GM12878 (cell line): ENCODE data around the gene VGLL4. TPM values are rescaled to one million over a fixed set of nuclear protein-coding genes. Genes with fewer than 3 reads are reported as not detected.

Experiments
- ATAC-seq: fragments of 200-7000 bp; cut with Tn5 transposase; 3 replicates; pipeline ENCODE4 v1.9.1; 2020; ENCODE audit warnings: mild to moderate bottlenecking, moderate library complexity
- BruUV-seq: library from RNA; stranded (reverse); fragments of 400-500 nt; replicated peaks from 2 replicates; lab custom pipeline; 2021; lab: Mats Ljungman, UMichigan
- CTCF ChIA-PET: fragments of 300-600 bp; sonication (Branson Sonifier 250); formaldehyde crosslinking; extraction: SDS; loops from one replicate; lab custom pipeline; 2021; ENCODE audit warnings: inconsistent platforms; lab: Yijun Ruan, JAX
- POLR2A ChIA-PET: fragments of 350-600 bp; formaldehyde crosslinking; extraction: SDS; loops from one replicate; lab custom pipeline; 2021; ENCODE audit warnings: inconsistent platforms; lab: Charles Lee
- RAD21 ChIA-PET: fragments of 300-600 bp; sonication (Branson Sonifier 250); formaldehyde crosslinking; loops from one replicate; lab custom pipeline; 2023; ENCODE audit warnings: antibody characterized with exemption; ENCODE audit not compliant: unreplicated experiment; lab: Charles Lee
- SMC1A ChIA-PET: fragments of 300-600 bp; sonication (Branson Sonifier 250); formaldehyde crosslinking; loops from one replicate; lab custom pipeline; 2023; ENCODE audit not compliant: unreplicated experiment, uncharacterized antibody; lab: Charles Lee
- DNase-seq: peaks from one replicate; pipeline ENCODE4 v3.0.0-alpha.2; 2011; ENCODE audit warnings: low read depth, low spot score
- FAIRE-seq: peaks from 3 replicates; lab custom pipeline; 2011; peaks lifted over from hg19 to GRCh38; lab: Jason Lieb, UNC
- H2AFZ ChIP-seq: 2 replicates; pipeline ENCODE4 v1.6.0; 2011; ENCODE audit warnings: low read depth, low read length, control low read depth; ENCODE audit not compliant: control insufficient read depth
- H3K27ac ChIP-seq: 2 replicates; pipeline ENCODE4 v1.5.1; 2011; ENCODE audit warnings: control low read depth; ENCODE audit not compliant: control insufficient read depth, insufficient read depth
- H3K27me3 ChIP-seq, 2 experiments: replicated peaks in 1 of 2; 2 replicates each; pipeline versions ENCODE4 v1.6.0 to v1.6.1; 2011; ENCODE audit warnings: low read length in 1 of 2; ENCODE audit not compliant: control insufficient read depth in 2 of 2, insufficient read depth in 2 of 2
- H3K36me3 ChIP-seq, 2 experiments: 2 replicates each; pipeline ENCODE4 v1.5.1; 2011; ENCODE audit warnings: low read length in 1 of 2; ENCODE audit not compliant: control insufficient read depth in 2 of 2, insufficient read depth in 2 of 2
- H3K4me1 ChIP-seq: 2 replicates; pipeline ENCODE4 v1.6.1; 2011; ENCODE audit warnings: mild to moderate bottlenecking, low read length, moderate library complexity, mixed read lengths; ENCODE audit not compliant: control insufficient read depth, insufficient read depth
- H3K4me2 ChIP-seq: 2 replicates; pipeline ENCODE4 v1.6.0; 2011; ENCODE audit warnings: control low read depth; ENCODE audit not compliant: control insufficient read depth, insufficient read depth
- H3K4me3 ChIP-seq: fragments of 200-600 bp; sonication (generic); 2 replicates; pipeline ENCODE4 v1.5.1; 2016
- H3K79me2 ChIP-seq: 2 replicates; pipeline ENCODE4 v1.6.0; 2011; ENCODE audit warnings: low read length; ENCODE audit not compliant: control insufficient read depth, insufficient read depth
- H3K9ac ChIP-seq: 2 replicates; pipeline ENCODE4 v1.8.0; 2011; ENCODE audit warnings: low read length, control low read depth, mixed read lengths; ENCODE audit not compliant: control insufficient read depth, insufficient read depth
- H3K9me3 ChIP-seq: replicated peaks from 3 replicates; pipeline ENCODE4 v1.5.1; 2011; ENCODE audit warnings: mild to moderate bottlenecking, low read length; ENCODE audit not compliant: control insufficient read depth, insufficient read depth
- H4K20me1 ChIP-seq: 2 replicates; pipeline ENCODE4 v1.6.0; 2011; ENCODE audit not compliant: control insufficient read depth, insufficient read depth
- BCLAF1 ChIP-seq: fragments of 450-650 bp; IDR thresholded peaks from 2 replicates; pipeline ENCODE4 v1.6.1; 2017; ENCODE audit warnings: antibody characterized with exemption, mild to moderate bottlenecking, moderate library complexity
- CEBPZ ChIP-seq: fragments of 150-350 bp; IDR thresholded peaks from 2 replicates; pipeline ENCODE4 v1.6.1; 2016; ENCODE audit warnings: low read depth, low read length
- CREB1 ChIP-seq: IDR thresholded peaks from 2 replicates; pipeline ENCODE4 v1.6.1; 2012; ENCODE audit warnings: low read depth, mild to moderate bottlenecking, inconsistent platforms
- NKRF ChIP-seq: fragments of 450-650 bp; conservative IDR thresholded peaks from 2 replicates; pipeline ENCODE4 v1.6.1; 2017; ENCODE audit warnings: mild to moderate bottlenecking, moderate library complexity
- SUZ12 ChIP-seq: fragments of 200-600 bp; sonication (generic); IDR thresholded peaks from one replicate; pipeline ENCODE4 v1.6.1; 2018; ENCODE audit warnings: antibody characterized with exemption, mild to moderate bottlenecking; ENCODE audit not compliant: unreplicated experiment
- ZNF217 ChIP-seq: fragments of 450-650 bp; IDR thresholded peaks from 2 replicates; pipeline ENCODE4 v1.6.1; 2017; ENCODE audit warnings: antibody characterized with exemption, mild to moderate bottlenecking
- ZNF384 ChIP-seq: IDR thresholded peaks from 2 replicates; pipeline ENCODE4 v1.6.1; 2012; ENCODE audit warnings: low read depth, mild to moderate bottlenecking, low read length, improper control_type of control experiment, borderline replicate concordance
- WGBS: methylation state at CpG from one replicate; pipeline ENCODE4 v1.1.6; 2016; ENCODE audit warnings: low lambda C conversion rate; ENCODE audit not compliant: insufficient replicate concordance, insufficient coverage; ENCODE audit errors: missing lambda C conversion rate; 5-methylcytosine and 5-hydroxymethylcytosine counted together
- in situ Hi-C: fragments of 300-500 bp; cut with MboI; formaldehyde crosslinking; loops from 9 replicates; pipeline ENCODE4 v1.14.3; 2018; ENCODE audit warnings: mixed read lengths
- intact Hi-C: fragments of 100-400 bp; cut with micrococcal nuclease; formaldehyde crosslinking; loops from one replicate; pipeline ENCODE4 v1.14.2; 2022; ENCODE audit not compliant: unreplicated experiment
- polyA plus RNA-seq, 11 experiments: library from polyadenylated mRNA; depleted of rRNA in 4 of 11; unstranded in 6 of 11; stranded (reverse) in 5 of 11; fragments of >200 nt; fragmentation: Nextera tagmentation in 4 of 11; fragmentation: Illumina TruSeq in 1 of 11; extraction: Ambion mirVana in 4 of 11; extraction: Trizol in 1 of 11; gene quantifications; 1 replicate in 1 of 11; 2 replicates in 10 of 11; pipeline versions ENCODE4 v1.2.1 to v1.2.3, GENCODE V29; 2011 to 2016; ENCODE audit warnings: inconsistent platforms in 2 of 11, missing spikeins in 2 of 11, low read depth in 1 of 11
- total RNA-seq, 4 experiments: library from RNA; depleted of rRNA in 3 of 4; stranded (reverse); fragments of >200 nt in 3 of 4; fragmentation: Illumina TruSeq in 1 of 4; extraction: Trizol in 1 of 4; gene quantifications; 2 replicates each; pipeline versions ENCODE4 v1.2.1 to v1.2.3, GENCODE V29; 2013 to 2021

VGLL4 gene
- total and polyA plus RNA-seq, 10 of the 15 experiments (the other 5 are each of a cell fraction or from before 2014, with no cell fraction given) = 0.44 to 38.1 (median 16.1) TPM

GRCh38 chr3:11570789-11571495, 72.8 kb downstream of the VGLL4 start (continued):
- TF ChIP-seq CEBPZ (no peak), BCLAF1 (no peak)

GRCh38 chr3:11570251-11570650, 73.5 kb downstream of the VGLL4 start:
- TF ChIP-seq ZNF217 (no peak), ZNF384 (no peak), NKRF (no peak), SUZ12 (no peak), CREB1 (no peak)
- no TSS peak for BruUV-seq
- no peak for FAIRE-seq
- DNase-seq = no peak
- POLR2A ChIA-PET = interaction anchor here (1.0 kb wide), 1 partner anchor 10 kb away, joined by 3 read pairs; no protein-coding TSS in a partner anchor
- no peaks in the 10 kb centered on the region for H3K27me3 ChIP-seq
- no peak overlapping the region for H3K4me2 ChIP-seq
- no peak overlapping the region for H3K9ac ChIP-seq
- in situ Hi-C loops = no loop called here
- H4K20me1 ChIP-seq = no peaks in the 10 kb centered on the region; the same call in 1 of the 2 replicates
- RAD21 ChIA-PET = no interaction called here
- no peak for ATAC-seq
- H3K4me3 ChIP-seq = no peak overlapping the region
- no peaks in the 10 kb centered on the region for H3K4me1 ChIP-seq
- intact Hi-C loops = no loop called here
- no peaks in the 10 kb centered on the region for H3K9me3 ChIP-seq
- peaks cover 1% of the 10 kb centered on the region for H3K79me2 ChIP-seq
- H3K36me3 ChIP-seq = peaks cover 9% of the 10 kb centered on the region in 2 experiments
- no peak overlapping the region for H3K27ac ChIP-seq
- WGBS = 93% methylated on average over 13 of the region's 13 CpGs
- CTCF ChIA-PET = no interaction called here
- SMC1A ChIA-PET = interaction anchor here (1.6 kb wide), 1 partner anchor 49 kb away, joined by 3 read pairs; no protein-coding TSS in a partner anchor
- H2AFZ ChIP-seq = no peak overlapping the region
